GM21825 (cell line): ENCODE results near the gene RBM20.

Experiments
- ATAC-seq: cut with Tn5 transposase; IDR thresholded peaks from one replicate; pipeline ENCODE4 v1.9.1; 2021; ENCODE audit warnings: mild to moderate bottlenecking, moderate library complexity; ENCODE audit not compliant: unreplicated experiment

RBM20 gene

DNA sequence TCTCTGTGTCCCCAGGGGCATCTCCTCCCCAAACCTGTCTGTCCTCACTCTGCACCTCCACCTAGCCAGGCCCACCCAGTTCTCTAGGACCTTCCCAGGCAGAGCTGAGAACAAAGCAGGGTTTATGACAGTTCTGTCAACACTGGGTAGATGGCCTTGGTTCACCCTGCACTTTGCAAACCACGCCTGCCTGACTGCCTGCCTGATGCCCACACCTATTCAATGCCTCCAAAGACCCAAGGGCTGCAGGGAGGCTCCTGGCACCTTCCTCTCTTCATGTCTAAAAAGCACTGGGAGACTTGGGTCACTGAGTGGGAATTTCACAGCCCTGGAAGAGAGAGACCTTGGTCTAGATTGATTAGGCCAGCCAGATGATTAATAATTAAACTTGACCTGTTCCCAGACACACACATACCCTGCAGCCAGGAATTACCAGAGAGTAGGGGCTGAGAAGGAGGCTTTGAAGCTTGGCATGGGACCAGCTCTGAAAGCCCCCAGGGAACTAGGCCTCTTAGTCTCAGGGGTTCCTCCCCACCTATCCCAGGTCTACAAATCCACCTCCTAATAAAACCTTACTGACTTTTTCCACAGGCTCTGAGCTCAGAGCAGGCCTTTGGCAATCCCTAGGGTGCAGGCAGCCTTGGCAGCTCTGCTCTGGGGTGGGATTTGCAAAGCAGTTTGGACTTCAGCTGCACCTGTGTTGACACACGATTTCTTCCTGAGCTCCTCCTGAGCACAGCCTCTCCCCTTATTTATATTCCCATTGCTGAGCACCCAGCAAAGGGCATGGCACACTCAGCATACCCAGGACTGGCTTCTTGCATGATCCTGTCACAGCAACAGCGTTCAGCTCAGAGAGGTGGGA, 201.9 kb downstream of the RBM20 start:
- no peak for ATAC-seq

DNA sequence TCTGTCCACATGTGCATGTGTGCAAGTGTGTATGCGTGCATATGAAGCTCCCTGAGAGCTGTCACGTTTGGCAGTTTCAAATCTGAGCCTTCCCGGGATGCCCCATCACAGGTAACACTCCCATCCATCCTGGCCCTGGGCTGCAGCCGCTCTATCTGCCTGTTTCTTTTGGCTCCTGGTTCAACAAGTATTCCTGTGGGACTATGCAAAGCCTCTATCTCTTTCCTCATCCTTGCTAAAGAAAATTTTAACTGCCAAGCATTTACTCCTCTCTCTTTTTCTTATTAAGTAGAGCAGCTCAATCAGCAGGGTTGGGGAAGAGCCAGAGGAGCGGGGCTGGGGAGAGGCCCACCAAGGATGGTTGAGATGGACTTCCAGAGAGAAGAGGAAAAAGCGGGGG, 203.2 kb downstream of the RBM20 start:
- ATAC-seq: no peak

DNA sequence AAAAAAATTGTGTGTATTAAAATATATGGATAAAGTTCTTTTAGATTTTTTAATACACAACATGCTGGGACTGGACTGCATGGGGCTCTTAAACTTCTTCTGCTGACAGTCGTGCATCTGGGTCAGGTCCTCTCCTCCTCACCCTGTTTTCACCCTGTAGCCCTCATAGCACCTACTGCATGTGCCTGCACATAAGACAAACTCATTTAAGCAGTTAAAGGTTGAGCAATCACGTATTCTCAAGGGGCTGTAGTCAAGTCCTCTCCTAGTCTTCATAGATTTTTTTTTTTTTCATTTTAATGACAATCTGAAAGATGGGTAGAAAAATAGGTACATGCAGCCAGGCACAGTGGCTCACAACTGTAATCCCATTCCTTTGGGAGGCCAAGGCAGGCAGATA, 204.0 kb downstream of the RBM20 start:
- no peak for ATAC-seq

DNA sequence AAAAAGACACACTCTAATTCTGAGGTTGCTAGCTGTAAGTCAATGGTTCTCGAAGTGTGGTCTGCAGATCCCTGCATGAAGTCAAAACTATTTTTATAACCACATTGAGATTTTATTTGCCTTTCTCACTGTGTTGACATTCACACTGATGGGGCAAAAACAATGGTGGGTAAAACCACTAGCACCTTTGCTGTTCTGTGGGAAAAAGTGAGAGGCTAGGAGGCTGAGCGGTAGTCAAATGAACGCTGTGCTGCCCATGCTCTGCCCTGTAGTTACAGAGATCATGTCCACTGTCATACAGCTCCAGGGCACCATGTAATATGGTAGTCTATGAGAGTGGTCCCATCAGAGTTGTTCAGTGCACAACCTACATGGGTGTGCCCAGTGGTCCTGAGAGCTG, 206.0 kb downstream of the RBM20 start:
- ATAC-seq: no peak

DNA sequence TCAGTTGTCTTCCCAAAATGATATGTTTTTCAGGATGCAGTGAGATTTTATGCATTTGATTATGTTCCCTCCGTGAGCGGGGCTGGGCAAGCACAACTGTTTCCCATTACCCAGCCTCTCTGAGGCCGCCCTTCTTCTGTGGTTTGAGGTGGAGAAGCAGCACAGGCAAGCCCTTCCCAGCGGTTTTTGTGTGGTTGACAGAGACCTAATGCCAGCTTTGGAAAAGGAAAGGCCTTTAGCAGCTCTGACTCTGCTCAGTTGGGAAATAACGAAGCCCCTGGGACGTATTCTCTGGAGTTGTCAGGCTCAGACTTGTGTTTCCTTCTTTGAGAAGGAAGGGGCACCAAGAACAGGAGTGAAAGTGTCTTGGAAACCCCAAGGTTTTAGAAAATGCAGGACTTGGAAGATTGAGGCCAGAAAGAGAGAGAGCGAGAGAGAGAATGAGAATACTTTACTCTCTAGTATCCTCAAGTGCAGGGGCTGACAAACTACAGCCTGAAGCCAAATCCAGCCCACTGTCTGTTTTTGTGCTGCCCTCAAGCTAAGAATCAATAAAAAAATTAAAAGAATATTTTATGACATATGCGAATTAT, 207.0 kb downstream of the RBM20 start:
- ATAC-seq: no peak

DNA sequence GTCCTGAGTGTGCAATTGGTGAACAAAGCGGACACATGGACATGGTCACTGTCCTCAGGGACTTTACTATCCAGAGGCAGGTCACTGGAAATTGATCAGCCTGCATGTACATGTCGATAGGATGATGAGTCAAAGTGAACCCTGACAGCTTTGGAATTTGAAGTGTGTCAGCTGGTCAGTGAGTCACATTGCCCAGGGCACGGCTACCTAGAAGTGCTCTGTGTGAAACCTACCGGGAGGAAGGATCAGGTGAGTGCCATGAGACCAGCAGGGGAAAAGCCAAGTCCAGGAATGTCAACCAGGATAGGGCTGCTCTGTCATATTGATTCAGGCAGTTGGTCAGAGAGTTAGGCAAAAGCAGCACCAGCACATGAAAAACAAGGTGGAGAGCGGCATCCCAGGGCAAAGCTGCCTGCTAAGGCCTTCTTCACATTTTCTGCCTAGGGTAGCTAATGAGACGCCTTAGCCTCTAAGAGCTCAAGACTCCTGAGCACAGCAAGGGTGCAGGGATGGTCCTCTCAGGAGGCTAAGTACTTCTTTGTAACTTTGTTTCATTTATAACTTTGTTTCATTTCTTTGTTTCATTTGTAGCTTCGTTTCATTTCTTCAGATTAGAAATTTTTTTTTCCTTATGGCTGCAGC, 208.2 kb downstream of the RBM20 start:
- ATAC-seq: no peak

DNA sequence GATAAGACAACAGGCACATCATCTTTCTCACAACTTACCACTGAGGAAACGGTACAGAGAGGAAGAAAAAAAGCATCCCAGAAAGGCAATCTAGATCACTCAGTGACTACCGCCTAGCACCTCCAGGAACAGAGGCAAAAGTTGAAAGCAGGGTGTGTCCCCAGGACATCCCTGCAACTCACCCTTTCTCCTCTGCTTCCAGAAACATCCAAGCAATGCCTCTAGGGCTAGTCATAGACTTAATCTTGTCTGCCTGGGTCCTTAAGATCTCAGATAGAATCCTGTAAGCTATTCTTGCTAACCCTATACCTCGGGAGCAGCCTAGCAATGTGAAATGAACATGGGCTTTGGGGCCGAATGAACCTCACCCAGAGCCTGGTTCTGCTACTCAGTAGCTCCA, 208.8 kb downstream of the RBM20 start:
- ATAC-seq: no peak

DNA sequence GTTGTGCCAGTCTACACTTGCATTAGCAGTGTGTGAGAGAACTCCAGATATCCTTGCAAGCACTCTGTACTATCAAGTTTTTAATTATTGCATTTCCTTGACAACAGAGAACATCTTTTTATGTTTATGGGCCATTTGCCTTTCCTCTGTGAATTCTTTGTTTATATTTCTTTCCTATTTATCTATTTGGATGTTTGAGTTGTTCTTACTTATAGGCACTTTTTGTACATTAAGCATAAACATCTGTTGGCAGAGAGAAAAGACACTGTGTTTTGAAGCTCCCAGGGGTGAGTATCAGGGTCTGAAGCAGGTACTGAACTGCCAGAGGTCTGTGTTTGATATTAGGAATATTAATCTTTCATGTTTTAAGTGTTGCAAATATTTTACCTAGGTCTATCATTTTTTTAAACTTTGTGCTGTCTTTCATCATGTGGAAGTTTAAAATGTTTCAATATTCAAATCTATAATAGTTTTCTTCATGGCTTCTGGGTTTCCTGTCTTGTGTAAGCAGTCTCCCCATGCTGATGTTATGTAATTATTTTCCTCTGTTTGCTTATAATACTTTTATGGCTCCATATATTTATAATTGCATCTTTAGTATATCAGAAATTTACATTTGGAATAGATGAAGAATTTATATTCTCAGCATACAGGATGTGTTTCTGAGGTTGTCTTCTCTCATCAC, 209.9 kb downstream of the RBM20 start:
- ATAC-seq: no peak

DNA sequence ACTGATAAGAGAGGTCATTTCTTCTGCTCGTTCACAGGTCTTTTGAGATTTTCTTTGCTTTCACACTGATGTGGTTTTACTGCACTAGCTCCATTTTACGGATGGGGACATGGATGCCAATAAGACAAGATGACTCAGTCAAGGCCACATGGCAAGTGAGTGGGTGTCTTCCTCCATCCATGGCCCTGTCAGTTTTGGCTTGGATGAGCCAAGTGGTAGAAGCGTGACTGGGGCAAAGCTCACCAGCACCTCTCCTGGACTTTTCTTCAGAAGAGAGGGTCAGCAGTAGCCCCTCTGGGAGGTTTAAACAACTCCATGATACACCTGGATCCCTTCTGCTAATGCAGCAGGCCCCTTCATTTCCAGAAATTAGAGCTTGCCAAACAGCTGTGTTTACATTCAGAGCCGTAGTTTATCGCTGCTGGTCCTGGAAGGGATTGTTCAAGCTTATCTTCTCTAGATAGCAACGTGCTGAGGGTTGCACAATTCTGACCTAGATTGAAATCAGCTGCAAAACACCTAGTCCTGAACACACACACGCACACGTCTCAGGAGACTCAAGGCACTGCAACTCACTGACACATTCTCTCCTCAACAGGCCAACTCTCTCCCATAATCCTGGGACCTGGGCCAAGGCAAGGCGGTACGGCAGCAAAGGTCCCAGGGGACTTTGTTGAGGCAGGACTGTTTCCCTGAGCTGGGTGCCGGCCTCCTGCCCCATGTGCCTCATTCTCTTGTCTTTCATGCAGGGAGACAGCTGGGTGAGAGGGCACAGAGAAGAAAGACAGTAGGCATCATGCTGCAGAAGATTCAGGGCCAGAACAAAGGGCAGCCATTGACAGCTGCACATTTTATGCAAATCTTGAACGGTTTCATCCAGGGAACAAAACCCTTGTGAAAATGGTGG, 213.4 kb downstream of the RBM20 start:
- no peak for ATAC-seq

DNA sequence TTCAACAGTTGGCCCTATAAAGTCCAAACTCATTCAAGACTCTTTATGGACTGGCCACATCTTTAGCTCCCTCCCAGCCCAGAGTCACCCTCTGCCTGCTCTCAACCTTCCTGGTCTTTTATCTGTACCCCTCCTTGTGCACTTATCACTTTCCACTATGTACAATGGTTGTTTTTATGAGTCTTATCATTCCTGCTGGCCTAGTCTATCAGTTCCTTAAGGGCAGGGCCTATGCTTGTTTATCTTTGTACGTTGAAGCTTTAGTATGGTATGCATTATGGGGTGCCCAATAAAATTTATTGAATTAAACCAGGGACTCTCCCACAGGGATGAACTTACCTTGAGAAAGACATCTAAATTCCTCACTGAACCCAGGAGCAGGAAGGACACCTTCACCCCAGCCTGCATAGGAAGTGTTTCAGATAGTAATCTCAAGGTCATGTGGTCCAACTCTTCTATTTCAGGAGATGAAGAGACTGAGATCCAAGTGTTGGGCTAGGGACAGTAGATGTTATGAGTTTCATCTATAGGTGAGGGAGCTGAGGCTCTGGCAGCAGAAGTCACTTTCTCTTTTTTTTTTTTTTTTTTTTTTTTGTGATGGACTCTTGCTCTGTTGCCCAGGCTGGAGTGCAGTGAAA, 214.3 kb downstream of the RBM20 start:
- ATAC-seq: no peak

DNA sequence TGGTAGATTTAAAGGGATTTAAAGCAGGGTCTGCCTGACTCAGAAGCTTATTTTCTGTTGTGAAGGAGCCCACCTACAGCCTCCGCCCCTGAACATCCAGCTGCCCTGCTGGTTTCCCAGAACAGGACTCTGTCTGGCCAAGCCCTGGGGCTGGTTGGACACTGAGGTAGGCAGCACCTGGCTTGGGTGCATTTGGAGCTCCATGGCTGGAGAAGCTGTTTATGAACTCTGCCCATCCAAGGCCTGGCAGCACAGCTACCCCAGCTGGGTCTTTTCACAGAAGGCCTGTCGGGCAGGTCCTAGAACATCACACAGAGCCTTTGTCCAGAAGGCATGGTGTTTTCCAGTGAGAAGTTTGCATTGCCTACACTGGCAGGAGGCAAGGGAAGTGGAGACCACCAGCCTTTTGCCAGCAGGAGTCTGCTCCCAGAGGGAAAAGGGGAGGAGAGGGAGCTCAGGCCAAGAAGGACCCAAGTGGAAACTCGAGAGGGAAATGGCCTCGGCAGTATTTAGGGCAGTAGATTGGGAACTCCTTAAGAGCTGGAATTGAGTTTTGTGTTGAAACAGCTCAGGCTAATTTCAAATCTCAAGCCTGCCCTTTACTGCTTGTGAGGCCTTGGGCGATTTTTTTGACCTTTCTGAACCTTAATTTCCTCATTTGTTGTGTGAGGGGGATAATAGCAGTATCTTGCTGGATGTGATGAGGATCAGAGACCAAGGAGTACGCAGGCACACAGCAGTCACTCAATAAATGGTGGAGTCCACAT, 215.3 kb downstream of the RBM20 start:
- ATAC-seq: no peak

DNA sequence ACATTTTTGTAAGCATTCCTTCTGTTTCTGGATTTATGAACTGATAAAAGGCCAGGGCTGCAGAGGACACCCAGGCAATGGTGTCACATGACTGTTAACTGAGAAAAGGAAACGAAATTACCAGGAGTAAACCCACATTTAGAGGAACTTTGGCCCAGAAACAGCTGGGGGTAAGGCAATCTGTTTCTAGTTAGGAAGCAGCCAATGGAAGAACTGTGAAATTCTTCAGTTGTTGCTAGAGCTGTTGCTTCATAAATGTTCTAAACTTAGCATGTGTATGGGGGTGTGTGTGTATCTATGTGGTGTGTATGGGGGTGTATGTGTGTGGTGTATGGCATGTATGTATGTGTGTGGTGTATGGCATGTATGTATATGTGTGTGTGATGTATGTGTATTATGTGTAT, 215.8 kb downstream of the RBM20 start:
- no peak for ATAC-seq

DNA sequence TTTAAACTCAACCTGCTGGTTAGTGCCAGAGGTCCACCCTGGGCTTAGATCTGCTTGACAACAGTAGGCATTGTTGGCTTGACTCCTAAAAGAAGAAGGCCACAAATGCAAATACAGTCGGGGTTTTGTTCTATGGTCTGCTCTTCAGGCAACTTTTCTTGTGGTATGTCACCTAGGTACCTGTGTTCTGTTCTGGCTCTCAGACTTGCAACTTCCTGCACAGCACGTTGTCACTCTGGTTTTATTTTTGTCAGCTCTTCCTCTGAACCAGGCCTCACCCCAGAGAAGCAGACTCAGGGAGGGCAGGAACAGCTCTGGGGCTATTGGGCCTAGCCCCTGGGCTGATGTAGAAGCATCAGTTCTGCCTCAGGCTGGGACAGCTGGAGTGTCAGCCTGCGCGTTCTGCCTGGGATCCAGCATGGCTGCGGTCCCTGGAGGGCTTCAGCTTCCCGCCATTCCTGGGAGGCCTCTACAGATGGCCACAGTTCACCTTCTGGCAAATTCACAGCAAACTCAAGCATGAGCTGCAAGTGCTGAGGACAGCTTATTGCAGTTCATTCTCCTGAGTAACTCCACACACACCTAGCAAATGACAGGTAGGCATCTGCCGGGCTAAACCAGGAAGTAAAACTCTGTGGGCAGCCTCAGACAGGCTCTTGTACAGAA, 216.6 kb downstream of the RBM20 start:
- peak; percentile 43 for ATAC-seq

DNA sequence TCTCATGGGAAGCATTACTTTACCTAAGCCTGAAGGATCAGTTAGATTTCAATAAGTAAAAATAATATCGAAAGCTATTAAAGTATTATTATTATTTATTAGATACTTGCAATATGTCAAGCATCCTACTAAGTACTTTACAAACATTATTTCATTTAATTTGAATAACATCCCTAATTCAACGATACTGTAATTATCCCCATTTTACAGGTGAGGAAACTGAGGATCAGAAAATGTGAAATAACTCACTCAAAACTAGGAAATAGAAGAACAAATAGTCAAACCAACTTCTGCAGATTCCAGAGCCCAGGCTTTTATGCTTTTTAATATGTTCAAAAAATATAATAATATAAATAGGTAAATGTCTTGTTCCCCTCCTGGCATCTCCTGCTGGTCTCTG, 217.3 kb downstream of the RBM20 start:
- no peak for ATAC-seq

DNA sequence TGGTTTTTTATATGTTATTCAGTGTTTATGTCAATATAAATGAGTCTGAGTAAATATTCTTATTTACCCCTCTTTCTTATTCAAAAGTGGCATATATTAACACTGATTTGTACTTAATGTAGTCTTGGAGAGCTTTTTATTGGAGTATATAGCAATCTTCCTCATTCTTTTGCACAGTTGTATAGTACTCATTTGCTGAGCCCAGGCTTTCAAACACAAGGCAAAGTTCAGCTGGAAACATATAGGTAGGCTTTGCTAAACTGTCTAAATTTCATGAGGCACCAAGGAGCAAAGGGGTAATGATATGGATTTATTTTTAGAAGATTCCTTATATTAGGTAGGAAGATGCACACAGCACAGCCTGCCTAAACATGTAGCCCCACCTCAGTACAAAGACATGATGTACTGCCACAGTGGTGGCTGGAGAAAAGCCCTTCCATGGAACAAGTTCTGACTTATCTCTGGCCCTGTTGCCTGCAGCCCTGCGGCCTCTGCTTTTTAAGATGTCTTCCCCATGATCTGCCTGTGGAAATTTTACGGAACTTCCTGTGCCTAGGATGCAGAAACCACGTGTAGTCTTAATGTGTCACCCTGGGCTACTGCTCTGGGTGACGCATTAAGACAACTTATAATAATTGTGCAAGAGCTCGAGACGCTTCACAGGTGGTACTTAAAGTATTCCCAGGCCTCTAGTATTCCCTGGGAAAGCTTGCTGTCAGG, 218.0 kb downstream of the RBM20 start:
- no peak for ATAC-seq

DNA sequence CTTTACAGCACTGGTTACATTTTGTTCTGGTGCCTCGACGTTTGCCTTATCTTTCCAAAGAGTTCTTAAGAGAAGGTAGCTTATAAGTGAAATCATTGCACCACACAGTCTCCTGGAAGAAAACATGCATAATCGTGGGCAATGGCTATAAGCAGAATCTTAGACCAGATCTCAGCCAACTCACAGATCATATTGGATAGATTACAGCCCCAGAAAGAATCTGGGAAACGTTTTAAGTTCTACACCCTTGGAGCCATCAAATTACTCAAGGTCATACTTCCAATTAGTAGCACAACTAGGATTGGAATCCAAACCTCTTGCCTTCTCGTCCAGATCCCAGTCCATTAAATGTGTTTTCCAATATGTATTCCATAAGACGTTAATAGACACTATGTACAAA, 218.8 kb downstream of the RBM20 start:
- no peak for ATAC-seq

DNA sequence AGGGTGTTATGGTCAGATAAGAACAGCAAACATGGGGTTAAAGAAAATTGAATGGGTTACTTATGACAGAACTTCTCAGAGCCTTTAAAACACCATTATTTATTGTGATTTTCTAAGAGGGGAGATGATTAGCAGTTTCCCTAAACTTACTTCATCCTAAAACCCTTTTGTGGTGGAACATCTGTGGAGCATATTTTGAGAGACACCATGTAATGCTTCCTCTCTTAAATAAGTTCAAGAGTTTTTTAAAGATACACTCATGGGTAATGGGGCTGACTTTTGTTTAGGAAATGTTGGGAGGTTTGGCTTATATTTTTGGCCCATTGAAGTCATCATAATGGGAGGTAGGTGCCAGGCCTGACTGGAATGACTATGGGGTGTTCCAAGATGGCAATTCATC, 219.2 kb downstream of the RBM20 start:
- ATAC-seq: no peak

DNA sequence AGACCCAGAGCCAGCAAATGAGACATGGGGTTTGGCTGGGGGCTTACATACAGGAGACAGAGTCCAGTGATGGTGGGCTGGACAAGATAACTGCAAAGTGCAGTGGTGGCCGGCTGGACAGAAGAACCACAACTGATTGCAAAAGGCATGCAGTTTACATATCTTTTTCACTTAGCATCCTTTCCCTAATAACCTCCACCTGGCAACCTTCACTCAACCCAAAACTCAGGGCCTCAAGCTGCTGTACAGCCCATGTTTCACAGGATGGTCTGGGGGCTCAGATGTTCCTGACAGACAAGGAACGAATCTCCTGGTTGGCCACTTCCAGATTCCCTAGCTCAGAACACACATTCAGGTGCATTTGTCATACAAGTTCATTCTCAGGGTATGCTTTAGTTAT, 219.8 kb downstream of the RBM20 start:
- ATAC-seq: no peak
